Loucy (cell line): Measurements from ENCODE around the gene TIMM13.

Experiments used
- H2AFZ ChIP-seq: fragments of 200-600 bp; sonication (generic); 2 replicates; pipeline ENCODE4 v1.6.0; 2016; ENCODE audit warnings: antibody characterized with exemption, mild to moderate bottlenecking, low read length, moderate library complexity
- H3F3A ChIP-seq: fragments of 200-600 bp; 2 replicates; pipeline ENCODE4 v1.6.0; 2016; ENCODE audit warnings: antibody characterized with exemption, low read depth, mild to moderate bottlenecking
- H3K27me3 ChIP-seq: fragments of 200-600 bp; sonication (generic); 2 replicates; pipeline ENCODE4 v1.6.1; 2014; ENCODE audit warnings: low read length, mild to moderate bottlenecking; ENCODE audit not compliant: insufficient read depth, poor library complexity, severe bottlenecking
- H3K36me3 ChIP-seq: fragments of 200-600 bp; sonication (generic); 2 replicates; pipeline ENCODE4 v1.6.1; 2016; ENCODE audit warnings: low read length; ENCODE audit not compliant: insufficient read depth
- H3K4me1 ChIP-seq: fragments of 200-600 bp; sonication (generic); 2 replicates; pipeline ENCODE4 v1.5.1; 2014; ENCODE audit warnings: low read length, mild to moderate bottlenecking; ENCODE audit not compliant: insufficient read depth, poor library complexity, severe bottlenecking
- H3K4me2 ChIP-seq: fragments of 200-600 bp; sonication (generic); 2 replicates; pipeline ENCODE4 v1.6.0; 2014; ENCODE audit warnings: antibody characterized with exemption, low read length, low read depth, mild to moderate bottlenecking; ENCODE audit not compliant: poor library complexity, severe bottlenecking
- H3K4me3 ChIP-seq: fragments of 200-600 bp; sonication (generic); 2 replicates; pipeline ENCODE4 v1.5.1; 2014; ENCODE audit warnings: low read length, mild to moderate bottlenecking, mixed read lengths; ENCODE audit not compliant: poor library complexity, severe bottlenecking
- H3K79me2 ChIP-seq: fragments of 200-600 bp; sonication (generic); 2 replicates; pipeline ENCODE4 v1.6.1; 2014; ENCODE audit warnings: low read length; ENCODE audit not compliant: insufficient read depth
- H3K9ac ChIP-seq: fragments of 200-600 bp; sonication (generic); 2 replicates; pipeline ENCODE4 v1.6.0; 2014; ENCODE audit warnings: mild to moderate bottlenecking, low read depth, low read length, moderate library complexity; ENCODE audit not compliant: poor library complexity, severe bottlenecking
- H3K9me2 ChIP-seq: fragments of 200-600 bp; sonication (generic); replicated peaks from 2 replicates; pipeline ENCODE4 v1.6.1; 2016; ENCODE audit warnings: low read depth, low read length, mixed read lengths
- H3K9me3 ChIP-seq: fragments of 200-600 bp; sonication (generic); 2 replicates; pipeline ENCODE4 v1.6.1; 2014; ENCODE audit warnings: mild to moderate bottlenecking, antibody characterized with exemption, low read length, low read depth; ENCODE audit not compliant: insufficient read depth
- H4K20me1 ChIP-seq: fragments of 200-600 bp; sonication (generic); 2 replicates; pipeline ENCODE4 v1.6.0; 2014; ENCODE audit warnings: antibody characterized with exemption, low read length, mild to moderate bottlenecking; ENCODE audit not compliant: insufficient read depth, poor library complexity, severe bottlenecking
- EZH2phosphoT487 ChIP-seq: fragments of 200-600 bp; IDR thresholded peaks from 2 replicates; pipeline ENCODE4 v1.6.1; 2018; ENCODE audit warnings: antibody characterized with exemption, mild to moderate bottlenecking, moderate library complexity, borderline replicate concordance
- TF ChIP-seq, protein P1 (sequence below): fragments of 200-600 bp; sonication (generic); conservative IDR thresholded peaks from 2 replicates; pipeline ENCODE4 v1.5.1; 2014; ENCODE audit warnings: mild to moderate bottlenecking, antibody characterized with exemption, low read length

TIMM13 gene

DNA sequence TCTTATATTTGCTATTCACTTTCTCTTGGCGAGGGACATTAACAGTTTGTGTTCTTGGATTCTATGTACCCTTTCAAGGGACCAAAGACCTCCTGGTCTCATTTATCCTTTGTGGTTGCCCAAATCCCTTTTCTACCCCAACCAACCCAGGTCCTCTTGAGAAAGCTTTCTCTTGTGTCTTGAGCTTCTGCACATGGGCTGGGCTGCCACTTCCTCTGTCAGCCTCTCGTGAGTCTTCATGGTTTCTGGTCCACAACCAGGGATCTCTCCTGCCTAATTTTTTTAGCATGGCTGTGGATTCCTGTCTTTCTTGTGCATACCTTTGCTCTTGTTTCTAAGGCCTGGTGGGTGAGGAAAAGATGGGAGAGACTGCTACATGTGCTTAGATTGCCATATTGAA lies 14.9 kb downstream of the TIMM13 start:
- Histone ChIP-seq H3K4me2 (no peak overlapping the region), H3K27me3 (no peaks in the 10 kb centered on the region), H3K4me3 (no peak overlapping the region), H3K9me2 (no peaks in the 10 kb centered on the region), H2AFZ (no peak overlapping the region), H3K9ac (no peak overlapping the region), H3K79me2 (no peaks in the 10 kb centered on the region), H3F3A (no peaks in the 10 kb centered on the region), H3K9me3 (no peaks in the 10 kb centered on the region), H3K36me3 (no peaks in the 10 kb centered on the region), H4K20me1 (no peaks in the 10 kb centered on the region), H3K4me1 (no peaks in the 10 kb centered on the region)
- TF ChIP-seq, protein P1, sequence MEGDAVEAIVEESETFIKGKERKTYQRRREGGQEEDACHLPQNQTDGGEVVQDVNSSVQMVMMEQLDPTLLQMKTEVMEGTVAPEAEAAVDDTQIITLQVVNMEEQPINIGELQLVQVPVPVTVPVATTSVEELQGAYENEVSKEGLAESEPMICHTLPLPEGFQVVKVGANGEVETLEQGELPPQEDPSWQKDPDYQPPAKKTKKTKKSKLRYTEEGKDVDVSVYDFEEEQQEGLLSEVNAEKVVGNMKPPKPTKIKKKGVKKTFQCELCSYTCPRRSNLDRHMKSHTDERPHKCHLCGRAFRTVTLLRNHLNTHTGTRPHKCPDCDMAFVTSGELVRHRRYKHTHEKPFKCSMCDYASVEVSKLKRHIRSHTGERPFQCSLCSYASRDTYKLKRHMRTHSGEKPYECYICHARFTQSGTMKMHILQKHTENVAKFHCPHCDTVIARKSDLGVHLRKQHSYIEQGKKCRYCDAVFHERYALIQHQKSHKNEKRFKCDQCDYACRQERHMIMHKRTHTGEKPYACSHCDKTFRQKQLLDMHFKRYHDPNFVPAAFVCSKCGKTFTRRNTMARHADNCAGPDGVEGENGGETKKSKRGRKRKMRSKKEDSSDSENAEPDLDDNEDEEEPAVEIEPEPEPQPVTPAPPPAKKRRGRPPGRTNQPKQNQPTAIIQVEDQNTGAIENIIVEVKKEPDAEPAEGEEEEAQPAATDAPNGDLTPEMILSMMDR: no peak
- no peak for TF ChIP-seq EZH2phosphoT487

DNA sequence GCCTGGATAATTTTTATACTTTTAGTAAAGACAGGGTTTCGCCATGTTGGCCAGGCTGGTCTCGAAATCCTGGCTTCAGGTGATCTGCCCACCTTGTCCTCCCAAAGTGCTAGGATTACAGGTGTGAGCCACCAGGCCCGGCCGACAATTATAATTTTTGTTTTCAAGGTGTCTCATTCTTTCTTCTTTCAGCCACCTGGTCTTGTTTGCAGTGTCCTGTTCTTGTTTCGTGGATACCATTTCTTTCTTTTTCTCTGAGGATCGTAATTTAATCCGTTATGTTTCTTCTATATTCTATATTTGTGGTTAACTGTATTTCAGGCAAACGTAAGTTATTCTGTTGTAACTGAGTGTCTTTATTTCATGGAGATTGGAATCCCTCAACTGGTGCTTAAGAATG lies 15.7 kb downstream of the TIMM13 start:
- no peak overlapping the region for H3K4me2 ChIP-seq
- H3K9me3 ChIP-seq: no peaks in the 10 kb centered on the region
- H2AFZ ChIP-seq: no peak overlapping the region
- no peaks in the 10 kb centered on the region for H3K27me3 ChIP-seq
- no peaks in the 10 kb centered on the region for H3K9me2 ChIP-seq
- no peaks in the 10 kb centered on the region for H3F3A ChIP-seq
- no peaks in the 10 kb centered on the region for H3K4me1 ChIP-seq
- H3K36me3 ChIP-seq: no peaks in the 10 kb centered on the region
- no peaks in the 10 kb centered on the region for H3K79me2 ChIP-seq
- no peak for TF ChIP-seq EZH2phosphoT487
- TF ChIP-seq, protein P1: no peak
- no peaks in the 10 kb centered on the region for H4K20me1 ChIP-seq
- H3K9ac ChIP-seq: no peak overlapping the region
- no peak overlapping the region for H3K4me3 ChIP-seq

DNA sequence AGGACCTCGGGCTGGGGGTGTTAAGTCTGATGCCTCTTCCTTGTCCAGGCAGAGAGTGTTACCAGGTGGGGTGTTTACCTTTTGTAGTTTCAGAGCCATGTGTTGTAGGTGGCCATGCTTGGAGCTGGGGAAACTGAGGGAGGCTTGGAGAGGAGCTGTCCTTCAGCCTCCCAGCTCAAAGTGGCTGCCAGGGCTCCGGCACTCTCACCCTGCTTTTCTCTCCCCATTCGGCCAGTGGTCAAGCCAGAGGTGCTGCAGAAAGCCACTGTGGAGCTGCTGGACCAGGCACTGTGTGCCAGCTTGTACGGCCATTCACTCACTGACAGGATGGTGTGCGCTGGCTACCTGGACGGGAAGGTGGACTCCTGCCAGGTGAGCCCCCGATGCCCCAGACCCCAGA lies 17.4 kb downstream of the TIMM13 start:
- Histone ChIP-seq H3K27me3 (no peaks in the 10 kb centered on the region), H3K9me2 (no peaks in the 10 kb centered on the region), H3K36me3 (no peaks in the 10 kb centered on the region), H3K4me2 (no peak overlapping the region), H4K20me1 (no peaks in the 10 kb centered on the region), H2AFZ (no peak overlapping the region), H3K79me2 (no peaks in the 10 kb centered on the region), H3K4me3 (no peak overlapping the region), H3F3A (no peaks in the 10 kb centered on the region), H3K9me3 (no peaks in the 10 kb centered on the region), H3K9ac (no peak overlapping the region), H3K4me1 (no peaks in the 10 kb centered on the region)
- no peak for TF ChIP-seq EZH2phosphoT487
- TF ChIP-seq, protein P1: no peak
